HG03442 (cell line): Measurements from ENCODE around the gene RGS21.

Experiments
- ATAC-seq: cut with Tn5 transposase; IDR thresholded peaks from one replicate; pipeline ENCODE4 v1.9.1; 2021; ENCODE audit warnings: mild to moderate bottlenecking, moderate library complexity; ENCODE audit not compliant: unreplicated experiment

Gene RGS21

GRCh38 chr1:192378276-192378675 is 61.5 kb downstream of the RGS21 start:
- ATAC-seq, result no peak

- no peak for ATAC-seq
Measured at GRCh38 chr1:192378878-192379277, 62.1 kb downstream of the RGS21 start.

- no peak for ATAC-seq
Measured at GRCh38 chr1:192379554-192379953, 62.8 kb downstream of the RGS21 start.

GRCh38 chr1:192382758-192383157 is 66.0 kb downstream of the RGS21 start:
- no peak for ATAC-seq

- ATAC-seq, result no peak
Measured at GRCh38 chr1:192386051-192386650, 69.4 kb downstream of the RGS21 start.

- no peak for ATAC-seq
Measured at GRCh38 chr1:192395211-192395610, 78.4 kb downstream of the RGS21 start.

- no peak for ATAC-seq
Measured at GRCh38 chr1:192395895-192396294, 79.1 kb downstream of the RGS21 start.

GRCh38 chr1:192399161-192399560 is 82.4 kb downstream of the RGS21 start:
- no peak for ATAC-seq

GRCh38 chr1:192401825-192402224 is 85.0 kb downstream of the RGS21 start:
- no peak for ATAC-seq

- no peak for ATAC-seq
Measured at GRCh38 chr1:192402571-192402970, 85.8 kb downstream of the RGS21 start.

- no peak for ATAC-seq
Measured at GRCh38 chr1:192407206-192407605, 90.4 kb downstream of the RGS21 start.
